ENCODE data around the gene TOGARAM1.

TOGARAM1 gene

GRCh38 chr14:45084946-45085346 lies 123.0 kb downstream of the TOGARAM1 start:
- DNase-seq (ENCODE audit: low spot score), result no peak

- no peak for DNase-seq (ENCODE audit: low spot score)
Observed at GRCh38 chr14:45089813-45090212, 127.8 kb downstream of the TOGARAM1 start.

GRCh38 chr14:45091710-45092109 lies 129.7 kb downstream of the TOGARAM1 start:
- no peak for DNase-seq (ENCODE audit: low spot score)

- no peak for DNase-seq (ENCODE audit: low spot score)
Observed at GRCh38 chr14:45094275-45094674, 132.3 kb downstream of the TOGARAM1 start.

GRCh38 chr14:45095143-45095542 lies 133.2 kb downstream of the TOGARAM1 start:
- DNase-seq (ENCODE audit: low spot score), result no peak

DNA sequence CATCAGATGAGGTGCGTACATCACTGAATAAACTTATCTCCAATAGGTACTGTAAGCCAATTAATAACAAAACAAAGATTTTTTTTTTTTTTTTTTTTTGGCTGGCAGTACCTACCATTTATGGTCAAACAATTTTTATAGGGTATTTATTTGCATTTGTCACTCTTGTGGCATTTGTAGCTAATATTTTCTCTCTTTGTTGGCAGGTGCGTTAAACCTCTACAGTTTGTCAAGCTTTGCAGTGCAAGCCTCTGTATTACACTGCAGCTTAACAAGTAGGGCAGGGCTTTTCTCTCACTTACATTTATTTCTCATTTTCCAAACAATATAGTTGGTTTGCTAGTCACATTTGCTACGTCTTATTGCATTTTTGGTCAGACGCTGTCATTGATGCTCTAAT lies 134.2 kb downstream of the TOGARAM1 start:
- DNase-seq (ENCODE audit: low spot score), result no peak

- no peak for DNase-seq (ENCODE audit: low spot score)
Observed at GRCh38 chr14:45103806-45104205, 141.8 kb downstream of the TOGARAM1 start.

GRCh38 chr14:45104561-45104960 lies 142.6 kb downstream of the TOGARAM1 start:
- no peak for DNase-seq (ENCODE audit: low spot score)

- no peak for DNase-seq (ENCODE audit: low spot score)
Observed at GRCh38 chr14:45112896-45113781, 151.1 kb downstream of the TOGARAM1 start.

- no peak for DNase-seq (ENCODE audit: low spot score)
Observed at GRCh38 chr14:45114327-45114726, 152.3 kb downstream of the TOGARAM1 start.

DNA sequence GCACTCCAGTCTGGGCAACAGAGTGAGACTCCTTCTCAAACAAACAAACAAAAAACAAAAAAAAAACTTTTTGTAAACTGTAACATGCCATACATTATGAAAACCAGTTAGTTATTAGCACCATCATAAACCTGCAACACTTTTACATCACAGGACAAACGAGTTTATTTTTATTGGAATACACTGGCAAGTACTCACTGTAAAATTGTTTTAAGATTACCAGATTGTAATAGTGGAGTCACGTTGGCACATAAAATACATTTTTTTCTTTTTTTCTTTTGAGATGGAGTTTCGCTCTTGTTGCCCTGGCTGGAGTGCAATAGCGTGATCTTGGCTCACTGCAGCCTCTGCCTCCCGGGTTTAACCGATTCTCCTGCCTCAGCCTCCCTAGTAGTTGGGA lies 156.6 kb downstream of the TOGARAM1 start:
- no peak for DNase-seq (ENCODE audit: low spot score)

GRCh38 chr14:45120096-45120495 lies 158.1 kb downstream of the TOGARAM1 start:
- no peak for DNase-seq (ENCODE audit: low spot score)

DNA sequence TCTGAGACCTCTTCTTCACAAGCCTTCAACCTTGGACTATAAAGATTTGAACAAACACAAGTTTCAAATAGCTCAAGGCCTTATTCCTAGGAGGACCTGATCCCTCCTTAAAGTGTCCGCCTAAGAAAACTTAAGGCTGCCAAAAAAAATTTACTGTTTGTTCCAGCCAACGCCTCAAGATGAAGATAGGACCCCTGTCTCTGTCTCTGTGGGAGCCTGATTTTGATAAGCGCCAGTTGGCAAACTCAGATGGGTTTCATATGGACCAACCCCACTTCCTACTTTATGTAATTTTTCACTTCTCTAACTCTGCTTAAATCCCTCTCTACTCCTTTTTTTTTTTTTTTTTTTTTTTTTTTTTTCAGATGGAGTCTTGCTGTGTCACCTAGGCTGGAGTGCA lies 161.3 kb downstream of the TOGARAM1 start:
- no peak for DNase-seq (ENCODE audit: low spot score)

Data from ecto neural progenitor cell (in vitro differentiated cells).